ENCODE measurements around the gene DAZAP1.
A peak's percentile ranks its signal among the peaks of the same experiment; 100 is the strongest.
"Not testable (repeated sequence)": the region's sequence is repeated elsewhere in the genome, so short reads cannot be mapped to it uniquely, and the experiment has no call there.

DAZAP1 gene

GRCh38 chr19:1433119-1434039, 26.0 kb downstream of the DAZAP1 start:
- H3K27me3 Mint-ChIP-seq = no peaks in the 10 kb centered on the region
- no peak for ATAC-seq
- H3K27ac Mint-ChIP-seq = no peak overlapping the region
- no peaks in the 10 kb centered on the region for H3K9me3 Mint-ChIP-seq
- peaks cover 5% of the 10 kb centered on the region for H3K4me1 Mint-ChIP-seq
- H3K36me3 Mint-ChIP-seq = peaks cover 27% of the 10 kb centered on the region
- no peak overlapping the region for H3K4me3 Mint-ChIP-seq

GRCh38 chr19:1434040-1434366, 26.6 kb downstream of the DAZAP1 start:
- ATAC-seq = no peak
- Mint-ChIP-seq H3K9me3 (no peaks in the 10 kb centered on the region), H3K27me3 (no peaks in the 10 kb centered on the region), H3K4me3 (no peak overlapping the region), H3K27ac (no peak overlapping the region), H3K4me1 (peaks cover 5% of the 10 kb centered on the region), H3K36me3 (peaks cover 29% of the 10 kb centered on the region)

- Mint-ChIP-seq H3K9me3 (no peaks in the 10 kb centered on the region), H3K4me3 (no peak overlapping the region), H3K4me1 (peaks cover 8% of the 10 kb centered on the region), H3K27me3 (no peaks in the 10 kb centered on the region), H3K36me3 (peaks cover 31% of the 10 kb centered on the region), H3K27ac (no peak overlapping the region)
- ATAC-seq = no peak
Observed at GRCh38 chr19:1434577-1435060, 27.2 kb downstream of the DAZAP1 start.

GRCh38 chr19:1435378-1435989, 28.1 kb downstream of the DAZAP1 start:
- H3K9me3 Mint-ChIP-seq = no peaks in the 10 kb centered on the region
- ATAC-seq = no peak
- no peak overlapping the region for H3K27ac Mint-ChIP-seq
- H3K36me3 Mint-ChIP-seq = peaks cover 35% of the 10 kb centered on the region
- H3K4me1 Mint-ChIP-seq = peaks cover 17% of the 10 kb centered on the region
- H3K4me3 Mint-ChIP-seq = no peak overlapping the region
- H3K27me3 Mint-ChIP-seq = no peaks in the 10 kb centered on the region

- ATAC-seq = no peak
- Mint-ChIP-seq H3K27ac (peak overlapping the region; percentile 97), H3K27me3 (no peaks in the 10 kb centered on the region), H3K4me1 (peaks cover 35% of the 10 kb centered on the region), H3K9me3 (no peaks in the 10 kb centered on the region), H3K4me3 (no peak overlapping the region), H3K36me3 (peaks cover 46% of the 10 kb centered on the region)
Observed at GRCh38 chr19:1437609-1438008, 30.2 kb downstream of the DAZAP1 start.

GRCh38 chr19:1438035-1438932, 30.9 kb downstream of the DAZAP1 start, which contains the start of gene RPS15:
RPS15 (plus strand) TSS chr19:1438396; CDS start chr19:1438426, 30 bp downstream.
- H3K27ac Mint-ChIP-seq = peak within 1 kb of the TSS; percentile 97
- peaks cover 38% of the 10 kb centered on the region for H3K4me1 Mint-ChIP-seq
- H3K9me3 Mint-ChIP-seq = no peaks in the 10 kb centered on the region
- no peaks in the 10 kb centered on the region for H3K27me3 Mint-ChIP-seq
- peak; percentile 93 for ATAC-seq
- peak within 1 kb of the TSS; percentile 98 for H3K4me3 Mint-ChIP-seq
- H3K36me3 Mint-ChIP-seq = peaks cover 48% of the 10 kb centered on the region

- no peak for ATAC-seq
- Mint-ChIP-seq H3K27me3 (no peaks in the 10 kb centered on the region), H3K9me3 (no peaks in the 10 kb centered on the region)
Observed at GRCh38 chr19:1438933-1439354, 31.6 kb downstream of the DAZAP1 start.

GRCh38 chr19:1439525-1440417, 32.4 kb downstream of the DAZAP1 start:
- H3K27me3 Mint-ChIP-seq, ATAC-seq, H3K9me3 Mint-ChIP-seq: not testable (repeated sequence)
- Mint-ChIP-seq H3K4me3 (peak overlapping the region; percentile 98), H3K4me1 (peaks cover 42% of the 10 kb centered on the region), H3K36me3 (peaks cover 48% of the 10 kb centered on the region), H3K27ac (peak overlapping the region; percentile 97)

More at GRCh38 chr19:1438933-1439354, 31.6 kb downstream of the DAZAP1 start:
- Mint-ChIP-seq H3K4me3 (peak overlapping the region; percentile 98), H3K36me3 (peaks cover 48% of the 10 kb centered on the region), H3K27ac (peak overlapping the region; percentile 97), H3K4me1 (peaks cover 38% of the 10 kb centered on the region)

GRCh38 chr19:1440418-1440801, 33.0 kb downstream of the DAZAP1 start:
- Mint-ChIP-seq H3K27me3 (no peaks in the 10 kb centered on the region), H3K4me3 (peak overlapping the region; percentile 98), H3K27ac (peak overlapping the region; percentile 97), H3K4me1 (peaks cover 49% of the 10 kb centered on the region), H3K9me3 (no peaks in the 10 kb centered on the region), H3K36me3 (peaks cover 45% of the 10 kb centered on the region)
- no peak for ATAC-seq

GRCh38 chr19:1441022-1441426, 33.6 kb downstream of the DAZAP1 start:
- Mint-ChIP-seq H3K9me3 (no peaks in the 10 kb centered on the region), H3K4me3 (peak overlapping the region; percentile 98), H3K4me1 (peaks cover 52% of the 10 kb centered on the region), H3K36me3 (peaks cover 43% of the 10 kb centered on the region), H3K27ac (peak overlapping the region; percentile 97), H3K27me3 (no peaks in the 10 kb centered on the region)
- ATAC-seq = no peak

- Mint-ChIP-seq H3K36me3 (peaks cover 43% of the 10 kb centered on the region), H3K9me3 (no peaks in the 10 kb centered on the region), H3K27ac (no peak overlapping the region), H3K4me1 (peaks cover 52% of the 10 kb centered on the region), H3K4me3 (no peak overlapping the region), H3K27me3 (peaks cover 2% of the 10 kb centered on the region)
- no peak for ATAC-seq
Observed at GRCh38 chr19:1441677-1442438, 34.5 kb downstream of the DAZAP1 start.

- H3K27me3 Mint-ChIP-seq = peaks cover 33% of the 10 kb centered on the region
- peak overlapping the region; percentile 76 for H3K4me3 Mint-ChIP-seq
- H3K9me3 Mint-ChIP-seq = no peaks in the 10 kb centered on the region
- peak overlapping the region; percentile 58 for H3K27ac Mint-ChIP-seq
- peak; percentile 91 for ATAC-seq
- peaks cover 26% of the 10 kb centered on the region for H3K36me3 Mint-ChIP-seq
- peaks cover 50% of the 10 kb centered on the region for H3K4me1 Mint-ChIP-seq
Observed at GRCh38 chr19:1445185-1445931, 38.0 kb downstream of the DAZAP1 start.

All from stimulated activated memory B cell treated with anti-CD40 and anti-IgM and Interleukin-4, amounts not matched to agents 10 μg/mL and 1 μg/mL and 100 μg/mL, for 72 hours (primary cell).